T-helper 17 cell (primary cell): ENCODE results near the gene MAP1B. TPM values are rescaled to one million over a fixed set of nuclear protein-coding genes. Genes with fewer than 3 reads are reported as not detected.

Experiments
- ATAC-seq: fragments of 150-1000 bp; cut with Tn5 transposase; 2 replicates; pipeline ENCODE4 v1.10.0; 2021; ENCODE audit warnings: mild to moderate bottlenecking, moderate library complexity
- DNase-seq, 3 donors: peaks; one replicate each; pipeline versions ENCODE4 v3.0.0 to v3.0.0-alpha.2; 2020 to 2021
- H3K9me3 ChIP-seq: one replicate; pipeline ENCODE4 v1.7.0; 2013; ENCODE audit warnings: low read length, mild to moderate bottlenecking; ENCODE audit not compliant: control insufficient read depth, poor library complexity, severe bottlenecking
- H3K27ac Mint-ChIP-seq: one replicate; pipeline ENCODE4 v1.8.0; 2022; ENCODE audit warnings: mild to moderate bottlenecking, moderate library complexity, mixed read lengths
- H3K27me3 Mint-ChIP-seq: one replicate; pipeline ENCODE4 v1.8.0; 2022; ENCODE audit warnings: mixed read lengths
- H3K36me3 Mint-ChIP-seq: one replicate; pipeline ENCODE4 v1.8.0; 2022; ENCODE audit warnings: low read depth, mixed read lengths
- H3K4me1 Mint-ChIP-seq: one replicate; pipeline ENCODE4 v1.8.0; 2022; ENCODE audit warnings: mild to moderate bottlenecking, mixed read lengths
- H3K4me3 Mint-ChIP-seq: one replicate; pipeline ENCODE4 v1.8.0; 2022; ENCODE audit warnings: mild to moderate bottlenecking, moderate library complexity, mixed read lengths
- total RNA-seq, 4 donors: library from RNA in 2 of 4; stranded (reverse) in 2 of 4; gene quantifications; one replicate each; pipeline ENCODE4 v1.2.3 and lab custom pipeline; 2022 to 2026

The MAP1B gene
- total RNA-seq, 2 donors from 2014 or later: 0.05 to 1.4 TPM

- ATAC-seq (no peak), DNase-seq (no peak)
- H3K27ac Mint-ChIP-seq: no peak overlapping the region
- no peak overlapping the region for H3K4me3 Mint-ChIP-seq
- no peaks in the 10 kb centered on the region for H3K9me3 ChIP-seq
- no peaks in the 10 kb centered on the region for H3K27me3 Mint-ChIP-seq
- H3K4me1 Mint-ChIP-seq: peaks cover 26% of the 10 kb centered on the region
- H3K36me3 Mint-ChIP-seq: peaks cover 9% of the 10 kb centered on the region
Measured at GRCh38 chr5:72238712-72239445, 131.6 kb downstream of the MAP1B start.

- peaks cover 18% of the 10 kb centered on the region for H3K4me1 Mint-ChIP-seq
Measured at GRCh38 chr5:72241346-72242003, 134.2 kb downstream of the MAP1B start.

DNA sequence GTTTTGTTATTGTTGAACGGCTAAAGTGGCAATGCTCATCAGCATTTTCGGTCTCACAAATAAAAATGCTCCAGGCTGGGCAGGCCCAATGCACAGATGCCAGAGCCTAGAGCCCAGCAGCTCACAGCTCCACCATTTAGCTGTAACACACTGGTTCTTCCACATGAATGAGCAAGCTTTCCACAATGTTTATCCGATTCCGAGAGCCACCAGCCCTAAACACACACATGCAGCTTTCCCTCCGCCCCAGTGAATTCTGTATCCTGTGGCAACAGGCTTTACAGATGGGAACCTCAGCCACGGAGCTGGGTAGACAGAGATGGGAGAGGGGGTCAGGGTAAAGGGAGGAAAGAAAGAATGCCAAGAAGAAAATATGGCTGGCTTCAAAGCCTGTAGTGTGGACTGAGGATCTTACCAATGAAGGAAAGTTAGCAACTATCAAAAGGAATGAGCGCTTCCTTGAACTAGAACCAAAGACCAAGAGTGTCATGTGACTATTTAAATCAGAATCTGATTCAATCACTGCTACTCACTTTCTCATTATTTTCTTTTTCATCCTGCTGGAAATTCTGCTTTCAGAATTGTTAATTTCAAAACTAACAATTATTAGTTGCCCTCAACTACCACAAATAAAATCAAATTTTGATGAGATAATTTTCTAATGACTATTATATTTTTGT is 135.7 kb downstream of the MAP1B start:
- Mint-ChIP-seq H3K4me3 (no peak overlapping the region), H3K4me1 (peaks cover 16% of the 10 kb centered on the region), H3K27me3 (no peaks in the 10 kb centered on the region), H3K36me3 (peaks cover 6% of the 10 kb centered on the region), H3K27ac (no peak overlapping the region)
- no peaks in the 10 kb centered on the region for H3K9me3 ChIP-seq
- DNase-seq: no peak
- ATAC-seq: no peak

More at GRCh38 chr5:72241346-72242003, 134.2 kb downstream of the MAP1B start:
- DNase-seq (no peak), ATAC-seq (no peak)
- Mint-ChIP-seq H3K4me3 (no peak overlapping the region), H3K27me3 (no peaks in the 10 kb centered on the region), H3K27ac (no peak overlapping the region), H3K36me3 (peaks cover 10% of the 10 kb centered on the region)
- H3K9me3 ChIP-seq: no peaks in the 10 kb centered on the region

DNA sequence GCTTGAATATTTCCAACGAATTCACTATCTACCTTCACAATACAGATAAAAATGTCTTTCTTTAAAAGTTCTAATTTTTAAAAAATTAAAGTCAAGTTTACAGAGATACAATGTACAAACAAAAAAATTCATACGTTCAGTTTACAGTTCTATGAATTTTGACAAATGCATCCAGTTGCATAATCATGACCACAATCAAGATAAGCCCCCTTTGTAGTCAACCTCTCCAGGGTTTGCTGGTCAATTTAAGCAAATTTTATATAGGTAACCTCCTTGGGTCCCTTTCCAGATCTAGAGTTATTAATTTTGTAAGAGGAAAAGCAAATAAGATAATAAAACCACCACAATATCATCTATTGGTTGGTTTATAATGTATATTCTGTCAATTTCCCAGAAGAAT is 136.4 kb downstream of the MAP1B start:
- H3K9me3 ChIP-seq: no peaks in the 10 kb centered on the region
- DNase-seq (no peak), ATAC-seq (no peak)
- Mint-ChIP-seq H3K27me3 (no peaks in the 10 kb centered on the region), H3K4me1 (peaks cover 14% of the 10 kb centered on the region), H3K27ac (no peak overlapping the region), H3K36me3 (peaks cover 6% of the 10 kb centered on the region), H3K4me3 (no peak overlapping the region)

DNA sequence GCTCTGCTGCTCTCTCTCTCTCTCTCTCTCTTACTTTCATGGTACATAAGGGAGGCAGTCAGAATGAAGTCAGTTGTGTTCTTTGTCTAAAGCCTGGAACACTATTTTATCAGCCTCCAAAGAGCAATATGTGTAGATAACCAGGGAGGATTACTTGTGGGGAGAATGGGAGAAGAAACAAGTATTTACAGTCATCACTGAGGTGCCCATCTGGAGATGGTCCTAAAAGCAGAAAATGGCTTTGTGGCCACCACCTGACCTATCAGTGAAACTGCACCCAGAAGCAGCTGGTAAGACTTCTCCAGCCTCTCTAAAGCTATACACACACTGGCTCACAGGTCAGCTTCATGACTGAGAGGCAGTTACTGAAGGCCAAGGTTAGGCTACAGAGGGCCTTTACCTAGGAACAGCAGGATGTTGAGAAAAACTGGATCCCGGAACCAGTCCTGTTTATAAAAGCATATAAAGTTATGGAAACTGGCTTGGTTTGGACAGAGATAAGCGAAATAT is 137.6 kb downstream of the MAP1B start:
- no peak for ATAC-seq
- Mint-ChIP-seq H3K36me3 (peaks cover 6% of the 10 kb centered on the region), H3K27ac (peak overlapping the region; percentile 87), H3K27me3 (no peaks in the 10 kb centered on the region), H3K4me3 (no peak overlapping the region), H3K4me1 (peaks cover 14% of the 10 kb centered on the region)
- no peak for DNase-seq
- H3K9me3 ChIP-seq: no peaks in the 10 kb centered on the region

DNA sequence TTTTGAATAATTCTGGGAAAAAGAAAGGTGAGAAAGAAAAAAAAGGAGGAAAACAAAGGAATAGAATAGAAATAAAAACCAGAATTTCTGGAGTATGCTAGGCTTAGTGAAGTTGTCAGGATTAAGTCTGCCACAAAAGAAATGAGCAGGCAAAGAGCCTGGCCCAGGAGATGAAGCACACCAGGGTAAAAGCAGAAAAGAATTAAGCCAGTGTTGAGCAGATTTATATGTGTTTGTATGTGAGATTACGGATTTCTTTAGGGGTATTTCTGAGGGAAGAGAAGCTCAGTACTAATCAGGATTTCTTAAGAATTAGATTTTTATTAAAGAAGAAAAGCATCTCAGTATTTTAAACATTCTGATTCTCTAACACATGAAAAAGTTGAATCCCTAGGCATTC is 138.3 kb downstream of the MAP1B start:
- H3K9me3 ChIP-seq: no peaks in the 10 kb centered on the region
- ATAC-seq (no peak), DNase-seq (no peak)
- Mint-ChIP-seq H3K27me3 (no peaks in the 10 kb centered on the region), H3K4me1 (peaks cover 14% of the 10 kb centered on the region), H3K4me3 (no peak overlapping the region), H3K36me3 (peaks cover 6% of the 10 kb centered on the region), H3K27ac (peak overlapping the region; percentile 87)

GRCh38 chr5:72245951-72246532 is 138.8 kb downstream of the MAP1B start:
- Mint-ChIP-seq H3K4me3 (no peak overlapping the region), H3K4me1 (peaks cover 15% of the 10 kb centered on the region), H3K27me3 (no peaks in the 10 kb centered on the region), H3K27ac (no peak overlapping the region), H3K36me3 (peaks cover 6% of the 10 kb centered on the region)
- no peak for ATAC-seq
- no peak for DNase-seq
- H3K9me3 ChIP-seq: no peaks in the 10 kb centered on the region

DNA sequence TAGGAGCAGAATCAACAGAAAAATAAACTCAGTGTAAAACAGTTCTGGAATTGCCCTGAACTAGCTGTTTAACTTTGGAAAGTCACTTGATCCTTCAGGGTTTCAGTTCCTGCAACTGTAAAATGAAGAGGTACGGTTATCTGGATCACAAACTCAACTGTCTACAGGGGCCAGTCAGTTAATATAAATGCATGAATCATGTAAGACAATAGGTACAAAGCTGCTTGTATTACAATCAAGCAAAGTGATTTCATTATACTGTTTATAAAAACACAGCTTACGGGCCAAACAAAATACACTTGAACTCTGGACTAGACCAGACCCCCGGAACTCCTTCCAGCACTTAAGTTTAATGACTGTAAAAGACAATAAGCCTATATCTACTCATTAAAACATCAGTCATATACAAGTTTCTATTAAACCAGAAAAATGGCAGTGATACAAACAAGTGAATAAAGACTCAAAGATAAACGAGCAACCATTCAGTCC is 139.7 kb downstream of the MAP1B start:
- DNase-seq (no peak), ATAC-seq (no peak)
- Mint-ChIP-seq H3K27ac (no peak overlapping the region), H3K27me3 (no peaks in the 10 kb centered on the region), H3K36me3 (peaks cover 4% of the 10 kb centered on the region), H3K4me1 (peaks cover 14% of the 10 kb centered on the region), H3K4me3 (no peak overlapping the region)
- no peaks in the 10 kb centered on the region for H3K9me3 ChIP-seq

- Mint-ChIP-seq H3K27ac (no peak overlapping the region), H3K4me3 (no peak overlapping the region), H3K27me3 (no peaks in the 10 kb centered on the region), H3K36me3 (peaks cover 4% of the 10 kb centered on the region), H3K4me1 (peaks cover 14% of the 10 kb centered on the region)
- DNase-seq: no peak
- H3K9me3 ChIP-seq: no peaks in the 10 kb centered on the region
- no peak for ATAC-seq
Measured at GRCh38 chr5:72248410-72248981, 141.2 kb downstream of the MAP1B start.

DNA sequence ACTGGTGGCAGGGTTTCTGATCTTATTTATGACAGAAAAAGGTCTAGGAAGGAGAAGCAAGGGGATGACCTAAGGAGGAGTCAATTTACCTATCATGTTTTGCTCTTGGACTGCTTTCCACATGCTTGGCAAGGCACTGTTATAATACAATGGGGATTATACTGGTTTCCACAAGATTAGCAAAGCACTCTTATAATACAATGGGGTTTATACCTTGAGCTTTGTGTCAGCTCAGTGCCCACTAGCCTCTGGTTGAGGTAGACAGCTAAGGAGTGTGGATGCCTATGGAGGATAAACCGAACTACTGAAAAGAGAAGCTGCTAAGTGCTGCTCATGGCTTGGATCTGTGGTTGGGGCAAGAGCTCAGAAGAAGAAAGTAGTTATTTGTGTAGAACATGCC is 144.1 kb downstream of the MAP1B start:
- H3K9me3 ChIP-seq: no peaks in the 10 kb centered on the region
- ATAC-seq: no peak
- DNase-seq: no peak
- Mint-ChIP-seq H3K4me1 (peaks cover 7% of the 10 kb centered on the region), H3K27me3 (no peaks in the 10 kb centered on the region), H3K36me3 (peaks cover 2% of the 10 kb centered on the region), H3K27ac (no peak overlapping the region), H3K4me3 (no peak overlapping the region)

DNA sequence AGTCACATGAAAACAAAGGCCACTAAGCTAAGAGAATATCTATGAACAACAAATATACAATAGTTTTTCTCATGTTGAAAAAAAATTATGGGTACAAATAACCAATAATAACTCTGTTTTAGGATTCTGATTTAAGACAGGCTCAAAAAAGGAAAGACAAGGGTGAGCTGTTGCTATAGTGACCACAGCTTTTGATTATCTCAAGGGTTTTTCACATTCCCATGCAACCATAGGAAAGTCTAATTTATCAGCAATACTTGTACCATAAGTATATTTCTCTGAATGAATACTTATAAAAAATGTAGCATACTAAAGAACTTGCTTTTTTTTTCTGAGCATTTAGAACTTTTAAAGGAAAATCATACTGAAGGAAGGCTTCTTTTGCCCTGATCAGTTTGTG is 144.7 kb downstream of the MAP1B start:
- peaks cover 10% of the 10 kb centered on the region for H3K4me1 Mint-ChIP-seq
- no peak overlapping the region for H3K4me3 Mint-ChIP-seq
- H3K36me3 Mint-ChIP-seq: peaks cover 2% of the 10 kb centered on the region
- no peak for ATAC-seq
- DNase-seq: no peak
- no peak overlapping the region for H3K27ac Mint-ChIP-seq
- H3K27me3 Mint-ChIP-seq: no peaks in the 10 kb centered on the region
- H3K9me3 ChIP-seq: no peaks in the 10 kb centered on the region

DNA sequence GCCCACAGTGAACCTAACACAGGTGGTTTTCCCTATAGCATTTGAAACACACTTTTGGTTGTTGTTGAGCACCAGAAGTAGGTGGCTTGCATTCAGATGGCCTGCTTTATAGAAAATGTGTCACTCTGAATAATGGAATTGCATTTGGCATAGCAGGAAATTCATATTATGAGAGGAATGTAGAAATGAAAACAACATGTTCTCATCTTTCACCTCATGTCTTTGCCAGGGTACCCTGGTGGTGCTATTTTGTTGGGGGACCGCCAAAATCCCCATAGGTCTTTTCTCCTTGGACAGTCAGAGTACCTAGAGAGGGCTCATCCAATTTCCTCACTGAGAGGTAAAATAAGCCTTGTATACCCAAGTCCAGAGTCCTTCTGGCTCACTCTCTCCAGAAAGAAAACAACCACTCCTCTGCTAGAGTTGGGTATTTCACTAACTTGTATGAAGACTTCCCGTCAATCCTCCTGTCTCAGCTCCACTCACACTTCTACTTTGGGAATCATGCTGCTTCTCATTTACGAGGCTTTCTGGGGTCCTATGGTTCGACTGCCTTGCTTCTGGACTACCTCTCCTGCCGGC is 145.4 kb downstream of the MAP1B start:
- ATAC-seq: no peak
- H3K4me3 Mint-ChIP-seq: no peak overlapping the region
- no peak overlapping the region for H3K27ac Mint-ChIP-seq
- H3K4me1 Mint-ChIP-seq: peaks cover 10% of the 10 kb centered on the region
- H3K9me3 ChIP-seq: no peaks in the 10 kb centered on the region
- no peak for DNase-seq
- H3K27me3 Mint-ChIP-seq: no peaks in the 10 kb centered on the region
- H3K36me3 Mint-ChIP-seq: peaks cover 5% of the 10 kb centered on the region
